Right atrium auricular region (tissue), 2 donors: ENCODE data around the gene SH3GL1. TPM values are rescaled to one million over a fixed set of nuclear protein-coding genes. Genes with fewer than 3 reads are reported as not detected.

Source experiments
- DNase-seq: peaks from one replicate; pipeline ENCODE4 v3.0.0-alpha.2; 2019; ENCODE audit warnings: low spot score
- H3K27ac ChIP-seq, 2 donors: fragments of 200-600 bp; sonication (generic); 1 replicate in 1 of 2; 2 replicates in 1 of 2; pipeline ENCODE4 v1.5.1; 2016 to 2019
- H3K27me3 ChIP-seq, 2 donors: fragments of 200-600 bp; sonication (generic); one replicate each; pipeline versions ENCODE4 v1.5.1 to v1.6.0; 2017 to 2019
- H3K36me3 ChIP-seq: fragments of 200-600 bp; sonication (generic); one replicate; pipeline ENCODE4 v1.5.1; 2016
- H3K4me1 ChIP-seq, 2 donors: fragments of 200-600 bp; sonication (generic); one replicate each; pipeline versions ENCODE4 v1.5.1 to v1.6.0; 2017 to 2019
- H3K4me3 ChIP-seq, 2 donors: fragments of 200-600 bp; sonication (generic); 1 replicate in 1 of 2; 2 replicates in 1 of 2; pipeline ENCODE4 v1.5.1; 2017 to 2019; ENCODE audit warnings: mild to moderate bottlenecking in 1 of 2, moderate library complexity in 1 of 2
- H3K9me3 ChIP-seq, 2 donors: fragments of 200-600 bp; sonication (generic); one replicate each; pipeline ENCODE4 v1.5.1; 2019
- total RNA-seq, 2 donors: library from RNA; depleted of rRNA; stranded (reverse); fragments of >200 nt; gene quantifications; one replicate each; pipeline ENCODE4 v1.1.0, GENCODE V29; 2016
- TF ChIP-seq, protein P1 (sequence below), 2 donors: fragments of 200-600 bp; sonication (generic); IDR thresholded peaks; one replicate each; pipeline ENCODE4 v1.5.1; 2019; ENCODE audit warnings: antibody characterized with exemption in 2 of 2

Gene SH3GL1
- total RNA-seq, 2 donors from 2014 or later = 17.5 to 31.9 TPM

DNA sequence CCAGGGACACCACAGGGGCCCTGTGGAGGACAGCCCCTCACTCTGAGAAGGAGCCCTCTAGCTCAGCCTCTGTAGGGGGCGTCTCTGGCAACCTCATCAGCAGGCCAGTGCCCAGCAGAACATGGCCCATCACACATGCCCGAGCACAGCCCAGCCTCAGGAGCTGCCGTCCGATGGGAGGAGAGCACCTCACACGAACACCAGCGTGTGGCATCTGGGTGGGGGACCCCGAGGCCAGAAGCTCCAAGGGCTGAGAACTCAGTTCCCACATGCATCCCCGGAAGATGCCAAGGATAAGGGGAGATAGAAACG lies 11.3 kb downstream of the SH3GL1 start:
- Histone ChIP-seq H3K9me3 (no peaks in the 10 kb centered on the region), H3K4me1 (peaks cover 0 to 64% of the 10 kb centered on the region in 2 donors), H3K36me3 (no peaks in the 10 kb centered on the region), H3K4me3 (no peak overlapping the region), H3K27me3 (no peaks in the 10 kb centered on the region), H3K27ac (peak overlapping the region; percentile 12 to 84)
- DNase-seq = no peak
- TF ChIP-seq, protein P1, sequence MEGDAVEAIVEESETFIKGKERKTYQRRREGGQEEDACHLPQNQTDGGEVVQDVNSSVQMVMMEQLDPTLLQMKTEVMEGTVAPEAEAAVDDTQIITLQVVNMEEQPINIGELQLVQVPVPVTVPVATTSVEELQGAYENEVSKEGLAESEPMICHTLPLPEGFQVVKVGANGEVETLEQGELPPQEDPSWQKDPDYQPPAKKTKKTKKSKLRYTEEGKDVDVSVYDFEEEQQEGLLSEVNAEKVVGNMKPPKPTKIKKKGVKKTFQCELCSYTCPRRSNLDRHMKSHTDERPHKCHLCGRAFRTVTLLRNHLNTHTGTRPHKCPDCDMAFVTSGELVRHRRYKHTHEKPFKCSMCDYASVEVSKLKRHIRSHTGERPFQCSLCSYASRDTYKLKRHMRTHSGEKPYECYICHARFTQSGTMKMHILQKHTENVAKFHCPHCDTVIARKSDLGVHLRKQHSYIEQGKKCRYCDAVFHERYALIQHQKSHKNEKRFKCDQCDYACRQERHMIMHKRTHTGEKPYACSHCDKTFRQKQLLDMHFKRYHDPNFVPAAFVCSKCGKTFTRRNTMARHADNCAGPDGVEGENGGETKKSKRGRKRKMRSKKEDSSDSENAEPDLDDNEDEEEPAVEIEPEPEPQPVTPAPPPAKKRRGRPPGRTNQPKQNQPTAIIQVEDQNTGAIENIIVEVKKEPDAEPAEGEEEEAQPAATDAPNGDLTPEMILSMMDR (IDR thresholded peaks at IDR 0.05) = no peak

- DNase-seq = no peak
- TF ChIP-seq, protein P1 (IDR thresholded peaks at IDR 0.05) = no peak
- no peak overlapping the region for H3K4me3 ChIP-seq
- no peaks in the 10 kb centered on the region for H3K9me3 ChIP-seq
- peaks cover 0 to 59% of the 10 kb centered on the region in 2 donors for H3K4me1 ChIP-seq
- no peaks in the 10 kb centered on the region for H3K27me3 ChIP-seq
- peak overlapping the region; percentile 12 to 84 for H3K27ac ChIP-seq
- no peaks in the 10 kb centered on the region for H3K36me3 ChIP-seq
These were observed 11.8 kb downstream of the SH3GL1 start for GRCh38 chr19:4388337-4389063.

GRCh38 chr19:4386041-4386782 lies 14.1 kb downstream of the SH3GL1 start:
- H3K9me3 ChIP-seq = no peaks in the 10 kb centered on the region
- TF ChIP-seq, protein P1 (IDR thresholded peaks at IDR 0.05) = no peak
- no peak overlapping the region for H3K4me3 ChIP-seq
- no peaks in the 10 kb centered on the region for H3K27me3 ChIP-seq
- H3K4me1 ChIP-seq = peaks cover 0 to 36% of the 10 kb centered on the region in 2 donors
- no peaks in the 10 kb centered on the region for H3K36me3 ChIP-seq
- H3K27ac ChIP-seq = no peak overlapping the region
- DNase-seq = no peak

DNA sequence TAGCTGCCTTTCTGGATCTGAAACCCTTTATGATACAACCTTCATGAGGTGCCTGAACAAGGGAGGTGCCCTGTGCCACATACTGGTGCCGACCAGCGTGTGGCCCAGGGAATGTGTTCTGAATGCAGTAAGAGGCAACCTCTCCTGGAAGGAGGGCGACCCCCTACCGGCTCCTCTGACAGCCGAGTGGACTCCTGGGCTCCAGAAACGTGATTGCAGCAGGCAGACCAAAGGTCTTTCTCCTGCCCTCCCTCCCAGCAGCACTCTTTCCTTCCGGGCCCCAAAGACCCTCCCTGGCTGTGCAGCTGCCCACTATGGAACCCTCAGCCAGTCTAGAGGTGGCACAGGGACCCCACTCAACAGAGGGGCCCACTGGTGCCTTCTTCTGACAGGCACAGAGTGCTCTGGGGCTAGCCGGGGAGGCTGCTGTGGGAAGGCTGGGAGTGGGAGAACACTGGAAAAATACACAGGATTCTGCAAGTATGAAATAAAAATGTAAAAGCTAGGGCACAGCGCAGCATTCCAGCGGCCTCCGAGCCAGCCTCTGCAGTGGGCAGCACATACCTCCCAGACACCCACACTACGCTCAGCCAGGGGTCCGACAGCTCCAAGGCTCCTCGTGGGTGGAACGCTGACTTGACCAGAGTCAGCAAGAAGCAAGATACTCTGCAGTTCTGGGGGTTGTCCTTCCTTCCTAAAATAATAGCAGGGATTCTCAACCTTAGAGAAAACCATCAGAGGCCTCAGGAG lies 14.9 kb downstream of the SH3GL1 start:
- DNase-seq = no peak
- H3K4me3 ChIP-seq = no peak overlapping the region
- TF ChIP-seq, protein P1 (IDR thresholded peaks at IDR 0.05) = no peak
- peaks cover 0 to 36% of the 10 kb centered on the region in 2 donors for H3K4me1 ChIP-seq
- no peaks in the 10 kb centered on the region for H3K36me3 ChIP-seq
- no peaks in the 10 kb centered on the region for H3K27me3 ChIP-seq
- H3K9me3 ChIP-seq = no peaks in the 10 kb centered on the region
- H3K27ac ChIP-seq = no peak overlapping the region

DNA sequence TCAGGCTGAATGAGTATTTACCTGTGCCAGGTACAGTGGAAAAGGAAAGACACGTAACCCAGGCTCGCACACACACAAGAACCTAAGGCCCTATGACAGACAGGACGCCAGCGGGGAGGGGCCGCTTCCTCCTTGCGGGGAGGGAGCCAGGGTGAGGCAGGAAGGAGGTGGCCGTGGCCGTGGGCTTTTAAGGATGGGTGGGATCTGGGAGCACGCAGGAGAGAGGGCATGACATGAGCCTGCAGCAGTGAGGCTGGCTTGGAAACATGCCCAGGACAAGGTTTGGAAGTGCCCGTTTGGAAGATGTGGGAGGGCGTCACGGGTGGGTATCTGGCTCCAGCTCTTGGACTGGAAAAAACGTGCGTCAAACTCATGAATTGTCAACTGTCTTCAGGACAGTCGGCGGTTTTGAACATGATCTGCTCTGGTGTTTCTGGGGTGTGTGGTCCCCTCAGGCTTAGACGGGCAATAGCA lies 20.1 kb downstream of the SH3GL1 start:
- Histone ChIP-seq H3K36me3 (no peaks in the 10 kb centered on the region), H3K27ac (peak overlapping the region; percentile 56 to 68), H3K27me3 (no peaks in the 10 kb centered on the region), H3K9me3 (no peaks in the 10 kb centered on the region), H3K4me1 (peaks cover 0 to 59% of the 10 kb centered on the region in 2 donors), H3K4me3 (no peak overlapping the region)
- no peak for DNase-seq
- TF ChIP-seq, protein P1 (IDR thresholded peaks at IDR 0.05) = no peak
